ENCODE measurements around the gene KRT6C. TPM values are rescaled to one million over a fixed set of nuclear protein-coding genes. Genes with fewer than 3 reads are reported as not detected.

KRT6C gene
- total and polyA plus RNA-seq, 11 donors, result not detected

DNA sequence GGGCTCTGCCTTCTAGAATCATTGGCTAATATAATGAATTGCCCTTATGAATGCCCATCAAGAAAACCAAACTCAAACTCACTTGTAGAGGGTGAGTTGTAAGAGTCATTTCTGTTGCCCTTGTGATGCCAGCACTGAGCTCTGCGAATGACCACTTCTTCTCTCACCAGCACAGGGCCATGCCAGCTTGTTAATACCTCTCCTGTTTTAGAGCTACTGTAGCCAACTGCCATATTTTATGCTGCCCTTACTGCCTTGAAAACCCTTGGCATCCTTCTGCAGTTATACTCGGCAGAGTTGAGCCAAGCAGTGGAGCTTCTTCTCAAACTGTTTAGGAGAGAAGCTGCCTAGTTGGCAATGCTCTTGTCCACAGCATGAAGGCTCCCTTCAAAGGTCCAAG, 47.6 kb downstream of the KRT6C start:
- Histone ChIP-seq H3K4me1 (peaks cover 0 to 5% (median 0%) of the 10 kb centered on the region in 12 donors), H3K27me3 (peaks cover 0 to 14% (median 0%) of the 10 kb centered on the region in 9 donors), H3K4me3 (no peak overlapping the region), H3K9me3 (no peaks in the 10 kb centered on the region), H3K27ac (peak overlapping the region in 1 of 12 donors; percentile 1), H3K36me3 (no peaks in the 10 kb centered on the region)
- ATAC-seq (no peak), DNase-seq (no peak)
- intact Hi-C loops (cut with DNase I), result no loop called here
- no peak for TF ChIP-seq POLR2A (IDR thresholded peaks at IDR 0.05)
- TF ChIP-seq, protein P1, sequence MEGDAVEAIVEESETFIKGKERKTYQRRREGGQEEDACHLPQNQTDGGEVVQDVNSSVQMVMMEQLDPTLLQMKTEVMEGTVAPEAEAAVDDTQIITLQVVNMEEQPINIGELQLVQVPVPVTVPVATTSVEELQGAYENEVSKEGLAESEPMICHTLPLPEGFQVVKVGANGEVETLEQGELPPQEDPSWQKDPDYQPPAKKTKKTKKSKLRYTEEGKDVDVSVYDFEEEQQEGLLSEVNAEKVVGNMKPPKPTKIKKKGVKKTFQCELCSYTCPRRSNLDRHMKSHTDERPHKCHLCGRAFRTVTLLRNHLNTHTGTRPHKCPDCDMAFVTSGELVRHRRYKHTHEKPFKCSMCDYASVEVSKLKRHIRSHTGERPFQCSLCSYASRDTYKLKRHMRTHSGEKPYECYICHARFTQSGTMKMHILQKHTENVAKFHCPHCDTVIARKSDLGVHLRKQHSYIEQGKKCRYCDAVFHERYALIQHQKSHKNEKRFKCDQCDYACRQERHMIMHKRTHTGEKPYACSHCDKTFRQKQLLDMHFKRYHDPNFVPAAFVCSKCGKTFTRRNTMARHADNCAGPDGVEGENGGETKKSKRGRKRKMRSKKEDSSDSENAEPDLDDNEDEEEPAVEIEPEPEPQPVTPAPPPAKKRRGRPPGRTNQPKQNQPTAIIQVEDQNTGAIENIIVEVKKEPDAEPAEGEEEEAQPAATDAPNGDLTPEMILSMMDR (IDR thresholded peaks at IDR 0.05), result no peak
- 89 to 100% (median 93%) methylated on average over 2 of the region's 2 CpGs for WGBS, 4 donors

DNA sequence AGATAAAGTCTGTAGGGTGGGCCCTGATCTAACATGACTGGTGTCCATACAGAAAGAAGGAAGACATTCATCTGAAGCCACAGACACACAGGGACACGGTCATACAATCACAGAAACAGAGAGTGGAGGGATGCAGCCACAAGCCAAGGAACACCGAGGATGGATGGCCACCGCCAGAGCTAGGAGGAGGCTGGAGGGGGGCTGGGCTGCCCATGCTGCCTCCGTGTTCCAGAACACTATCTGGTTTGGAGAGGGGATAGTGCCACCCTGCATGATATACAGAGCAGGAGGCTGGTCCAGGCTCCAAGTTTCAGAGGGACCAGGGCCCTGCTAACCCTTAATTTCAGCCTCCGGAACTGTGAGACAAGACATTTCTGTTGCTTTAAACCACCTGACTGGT, 48.1 kb downstream of the KRT6C start:
- H3K4me3 ChIP-seq, result no peak overlapping the region
- H3K9me3 ChIP-seq, result no peaks in the 10 kb centered on the region
- DNase-seq (no peak), ATAC-seq (no peak)
- no peaks in the 10 kb centered on the region for H3K36me3 ChIP-seq
- TF ChIP-seq, protein P1 (IDR thresholded peaks at IDR 0.05), result no peak
- TF ChIP-seq POLR2A (IDR thresholded peaks at IDR 0.05), result no peak
- peaks cover 0 to 5% (median 0%) of the 10 kb centered on the region in 12 donors for H3K4me1 ChIP-seq
- intact Hi-C loops (cut with DNase I), result no loop called here
- WGBS, 4 donors, result 80 to 87% (median 85%) methylated on average over 5 of the region's 5 CpGs
- no peak overlapping the region for H3K27ac ChIP-seq
- H3K27me3 ChIP-seq, result peaks cover 0 to 8% (median 0%) of the 10 kb centered on the region in 9 donors

DNA sequence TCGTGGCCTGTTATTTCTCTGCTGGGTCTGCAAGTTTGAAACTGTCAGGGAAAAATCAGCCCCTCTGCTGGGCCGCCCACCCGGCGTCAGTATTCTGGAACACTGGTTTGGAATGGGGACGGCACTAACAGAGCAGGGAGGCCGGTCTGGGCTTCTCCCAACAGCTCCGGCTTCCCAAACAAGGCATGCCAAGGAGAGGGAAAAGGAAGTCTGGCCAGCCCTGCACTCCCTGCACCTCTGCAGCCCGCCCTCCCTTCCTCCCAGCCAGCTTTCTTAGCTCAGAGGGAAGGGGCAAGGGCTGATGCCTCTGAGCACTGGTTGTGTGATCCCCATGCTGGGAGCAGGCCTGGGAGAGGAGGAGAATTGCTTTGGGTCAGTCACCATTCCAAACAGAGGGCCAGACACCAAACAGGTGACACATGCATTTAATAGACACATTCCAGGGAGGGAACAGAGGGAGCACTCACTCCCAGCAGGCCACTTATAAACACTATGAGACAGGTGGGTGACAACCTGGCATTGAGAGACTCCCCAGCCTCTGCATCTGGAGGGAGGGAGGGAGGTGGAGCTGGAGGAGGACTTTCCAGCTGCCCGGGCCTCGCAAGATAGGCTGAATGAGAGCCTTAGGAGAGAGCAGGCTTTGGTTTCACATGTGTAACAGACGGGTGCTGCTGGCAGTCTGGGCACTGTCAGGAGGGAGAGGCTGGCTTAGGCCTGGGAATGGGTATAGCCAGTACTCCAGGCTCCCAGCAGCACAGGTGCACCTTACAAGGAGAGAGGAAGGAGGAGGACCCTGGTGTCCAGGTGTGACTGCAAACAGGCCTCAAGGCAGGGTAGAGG, 49.7 kb downstream of the KRT6C start:
- Histone ChIP-seq H3K4me1 (peaks cover 0 to 5% (median 0%) of the 10 kb centered on the region in 12 donors), H3K27me3 (peaks cover 0 to 7% (median 0%) of the 10 kb centered on the region in 9 donors), H3K4me3 (no peak overlapping the region), H3K27ac (peak overlapping the region in 2 of 12 donors; percentile 8 to 78), H3K36me3 (no peaks in the 10 kb centered on the region), H3K9me3 (no peaks in the 10 kb centered on the region)
- peak in 1 of 4 donors; percentile 34 for ATAC-seq
- TF ChIP-seq, protein P1 (IDR thresholded peaks at IDR 0.05), result no peak
- no peak for TF ChIP-seq POLR2A (IDR thresholded peaks at IDR 0.05)
- intact Hi-C loops (cut with DNase I), result no loop called here
- no peak for DNase-seq
- 53 to 62% (median 58%) methylated on average over 10 to 11 of the region's 11 CpGs for WGBS, 4 donors

DNA sequence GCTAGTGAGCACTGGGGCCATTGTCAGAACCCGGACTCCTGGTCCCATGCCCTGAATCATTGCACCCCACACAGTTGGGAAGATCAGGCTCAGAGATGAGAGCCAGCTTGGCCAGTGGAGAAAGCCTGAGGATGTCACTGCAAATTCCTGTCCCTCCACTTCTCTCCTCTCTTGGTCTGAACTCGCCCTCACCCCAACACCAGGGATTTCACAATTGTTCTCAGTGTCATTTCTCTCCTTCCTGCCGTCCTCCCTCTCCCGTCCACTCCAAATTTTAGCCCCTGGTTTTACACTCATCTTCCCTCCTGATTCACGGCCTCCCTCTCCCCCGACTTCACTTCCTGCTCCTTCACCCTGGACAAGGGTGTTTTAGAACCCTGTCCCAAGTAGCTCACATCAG, 50.6 kb downstream of the KRT6C start:
- DNase-seq (no peak), ATAC-seq (no peak)
- intact Hi-C loops (cut with DNase I), result no loop called here
- TF ChIP-seq, protein P1 (IDR thresholded peaks at IDR 0.05), result no peak
- TF ChIP-seq POLR2A (IDR thresholded peaks at IDR 0.05), result no peak
- Histone ChIP-seq H3K9me3 (no peaks in the 10 kb centered on the region), H3K36me3 (no peaks in the 10 kb centered on the region), H3K27ac (peak overlapping the region in 2 of 12 donors; percentile 8 to 78), H3K27me3 (peaks cover 0 to 7% (median 0%) of the 10 kb centered on the region in 9 donors), H3K4me3 (no peak overlapping the region), H3K4me1 (peaks cover 0 to 5% (median 0%) of the 10 kb centered on the region in 12 donors)
- WGBS, 4 donors, result 64 to 78% (median 66%) methylated on average over 6 of the region's 6 CpGs

Data from heart left ventricle (tissue), 16 donors.